Fibroblast of skin of scalp (primary cell): Measurements from ENCODE around the gene FMO3.

Experiments
- DNase-seq: peaks from one replicate; pipeline ENCODE4 v3.0.0-alpha.2; 2013

FMO3 gene

DNA sequence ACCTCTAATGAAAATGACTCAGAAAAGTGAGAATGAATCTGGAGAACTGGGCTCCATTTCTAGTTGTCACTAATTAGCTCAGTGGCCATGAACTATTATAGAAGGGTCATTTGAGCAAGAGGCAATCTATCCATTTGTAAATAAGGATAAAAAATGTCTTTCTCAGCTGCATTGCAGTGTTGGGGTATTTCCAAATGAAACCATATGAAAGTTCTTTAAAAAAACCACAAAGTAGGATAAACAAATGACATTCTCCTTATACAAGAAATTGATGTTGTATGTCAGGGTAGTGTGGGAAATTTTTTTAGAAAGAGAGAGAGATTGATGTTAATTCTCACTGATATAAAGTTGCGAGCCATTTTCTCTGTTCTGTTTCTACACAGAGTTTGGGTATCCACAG is 26.0 kb downstream of the FMO3 start:
- peak; percentile 74 for DNase-seq

DNA sequence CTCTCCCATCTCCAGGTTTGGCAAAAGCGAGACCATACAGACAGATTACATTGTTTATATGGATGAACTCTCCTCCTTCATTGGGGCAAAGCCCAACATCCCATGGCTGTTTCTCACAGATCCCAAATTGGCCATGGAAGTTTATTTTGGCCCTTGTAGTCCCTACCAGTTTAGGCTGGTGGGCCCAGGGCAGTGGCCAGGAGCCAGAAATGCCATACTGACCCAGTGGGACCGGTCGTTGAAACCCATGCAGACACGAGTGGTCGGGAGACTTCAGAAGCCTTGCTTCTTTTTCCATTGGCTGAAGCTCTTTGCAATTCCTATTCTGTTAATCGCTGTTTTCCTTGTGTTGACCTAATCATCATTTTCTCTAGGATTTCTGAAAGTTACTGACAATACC is 26.4 kb downstream of the FMO3 start:
- DNase-seq: no peak

DNA sequence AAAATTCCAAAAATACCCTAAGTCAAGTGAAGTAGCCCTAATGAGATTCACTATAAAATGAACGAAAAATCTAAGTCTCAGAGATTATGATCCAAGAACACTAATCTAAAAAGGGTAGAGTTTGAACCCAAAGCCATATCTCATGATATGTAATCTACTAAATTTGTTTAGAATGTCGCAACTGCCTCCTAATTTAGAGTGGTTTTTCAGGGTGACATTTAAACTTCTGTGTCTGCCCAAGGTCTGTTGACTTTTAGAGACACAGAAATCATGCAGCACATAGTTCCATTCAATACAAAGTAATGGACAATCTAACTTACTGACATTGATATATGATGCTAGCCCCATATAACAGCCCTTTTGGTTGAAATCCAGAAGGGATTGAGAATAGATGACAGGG is 28.9 kb downstream of the FMO3 start:
- DNase-seq: peak; percentile 66

DNA sequence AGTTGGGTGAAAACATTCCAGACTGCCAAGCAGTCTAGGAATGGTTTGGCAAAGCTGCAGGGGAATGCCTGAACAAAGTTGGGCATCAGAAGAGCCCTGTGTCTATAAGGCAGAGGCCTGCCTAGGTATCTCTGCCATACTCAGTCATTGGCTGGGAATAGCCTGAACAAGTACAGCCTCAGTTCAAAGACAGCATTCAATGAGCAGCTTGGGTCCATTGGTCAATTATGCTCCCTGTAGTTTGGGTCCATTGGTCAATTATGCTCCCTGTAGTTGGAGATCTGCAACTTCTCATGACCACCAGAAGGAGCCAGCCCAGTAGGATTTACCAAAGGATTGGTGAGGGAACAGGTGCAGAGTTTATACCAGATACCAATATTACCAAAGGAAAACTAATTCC is 31.6 kb downstream of the FMO3 start:
- DNase-seq: no peak

DNA sequence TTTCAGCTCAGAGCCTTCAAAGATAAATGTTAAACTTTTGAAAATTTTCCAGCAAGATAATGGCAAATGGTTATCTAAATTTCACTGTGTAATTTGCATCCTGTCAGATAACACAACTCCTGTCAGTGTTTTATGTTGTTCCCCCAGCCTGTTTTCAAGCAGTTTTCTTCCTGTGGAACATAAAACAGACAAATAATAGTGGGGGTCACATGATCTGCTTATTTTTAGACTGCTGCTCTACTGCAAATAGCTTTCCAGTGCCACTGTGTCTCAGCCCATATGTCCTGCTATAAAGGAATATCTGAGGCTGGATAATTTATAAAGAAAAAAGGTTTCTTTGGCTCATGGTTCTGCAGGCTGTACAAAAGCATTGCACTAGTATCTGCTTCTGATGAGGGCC is 32.2 kb downstream of the FMO3 start:
- DNase-seq: no peak

DNA sequence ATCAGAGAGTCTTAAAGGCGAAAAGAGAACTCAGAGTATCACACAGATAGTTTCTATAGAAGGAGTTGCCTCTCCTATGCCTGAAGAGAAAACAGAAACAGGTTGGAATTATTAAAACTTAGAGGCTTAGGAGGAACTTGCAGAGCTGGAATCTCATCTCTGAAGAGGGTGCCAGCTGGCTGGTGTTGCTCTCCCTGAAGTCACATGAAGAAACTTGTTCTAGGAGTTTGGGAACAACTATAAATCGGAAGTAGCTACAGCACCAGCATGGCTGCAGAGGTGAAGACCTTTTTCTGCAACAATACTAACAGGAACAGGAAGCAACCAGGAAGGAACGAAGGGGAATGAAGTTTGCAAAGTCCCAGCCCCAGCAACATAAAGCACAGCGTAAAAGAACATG is 35.8 kb downstream of the FMO3 start:
- DNase-seq: no peak

DNA sequence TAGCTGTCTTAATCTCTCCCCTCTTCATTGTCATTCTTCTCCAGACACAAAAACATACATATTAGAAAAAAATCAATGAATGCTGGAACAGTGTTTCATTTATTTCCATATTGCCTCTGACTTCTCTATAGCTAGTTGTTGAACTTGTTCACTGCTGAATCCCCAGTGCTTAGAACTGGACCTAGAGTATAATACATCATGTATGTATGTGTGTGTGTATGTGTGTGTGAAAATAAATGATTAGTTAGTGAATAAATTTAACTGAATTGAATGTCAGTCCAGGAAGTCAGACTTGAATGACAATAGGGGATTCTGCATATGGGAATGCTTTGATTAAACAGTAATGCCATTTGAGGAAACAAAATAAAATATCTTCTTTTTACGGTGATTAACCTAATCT is 36.4 kb downstream of the FMO3 start:
- no peak for DNase-seq

DNA sequence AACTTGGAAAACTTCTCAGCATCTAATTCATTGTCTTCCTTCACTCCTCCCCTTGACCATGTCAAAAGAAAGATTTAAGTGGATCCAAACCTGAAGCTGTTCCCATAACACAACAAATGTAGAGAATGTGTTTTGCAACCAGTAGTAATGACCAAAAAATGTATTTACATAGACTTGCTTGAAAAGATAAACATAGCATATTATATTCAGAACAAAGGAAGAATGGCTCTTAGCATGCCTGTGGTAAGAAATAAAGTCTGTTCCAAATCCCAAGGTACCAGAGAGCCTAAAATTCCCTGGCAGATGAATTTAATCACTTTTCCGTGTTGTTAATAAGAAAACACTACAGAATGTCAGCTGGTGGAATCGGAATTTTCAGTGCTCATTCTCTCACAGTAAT is 36.8 kb downstream of the FMO3 start:
- DNase-seq: peak; percentile 96

DNA sequence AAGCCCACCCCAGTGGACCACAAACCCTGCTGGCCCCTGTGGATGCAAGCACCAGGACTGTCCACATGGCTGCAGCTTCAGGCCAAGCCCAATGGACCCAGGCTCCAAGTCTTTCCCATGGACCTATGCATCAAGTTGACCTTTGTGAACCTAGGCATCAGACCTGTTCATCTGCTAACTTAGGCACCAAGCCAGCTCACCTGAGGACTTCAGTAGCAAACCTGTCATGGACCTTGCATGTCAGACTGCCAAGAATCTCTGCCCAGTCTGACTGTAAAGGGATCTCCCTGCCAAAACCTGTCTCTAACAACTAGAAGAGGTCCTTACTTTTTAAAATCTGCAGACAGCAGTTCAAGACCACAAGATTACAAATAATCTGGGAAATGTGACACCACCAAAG is 37.8 kb downstream of the FMO3 start:
- DNase-seq: no peak

DNA sequence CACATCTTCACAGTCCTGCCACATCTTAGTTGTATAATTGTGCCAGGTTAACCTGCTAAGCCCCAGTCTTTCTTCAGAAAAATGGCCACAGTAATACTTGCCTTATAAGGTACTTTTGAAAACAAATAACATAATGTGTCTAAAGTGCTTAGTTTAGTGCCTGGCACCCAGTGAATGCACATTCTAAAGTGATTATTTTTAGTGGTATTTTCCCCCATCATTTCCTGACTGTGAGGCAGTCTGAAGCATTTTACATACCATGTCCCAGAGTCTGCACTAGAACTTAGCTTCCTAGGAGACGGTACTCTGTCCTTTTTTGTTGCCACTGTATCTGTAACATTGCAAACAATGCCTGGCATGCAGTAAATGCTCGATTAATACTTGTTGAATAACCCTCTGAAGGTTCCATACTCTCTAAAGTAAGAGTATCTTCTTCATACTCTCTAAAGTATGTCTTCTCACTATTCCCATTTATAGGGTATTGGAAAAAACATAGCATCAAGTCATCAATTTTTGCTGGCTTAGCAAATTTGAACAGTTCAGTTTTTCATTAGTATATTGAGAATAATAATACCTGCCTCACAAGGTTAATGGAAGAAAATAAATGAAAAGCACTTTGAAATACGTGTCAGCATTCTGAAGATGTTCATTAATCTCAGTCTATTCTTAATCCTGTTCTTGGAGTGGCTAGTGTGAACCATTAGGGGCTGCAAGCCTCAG is 43.7 kb downstream of the FMO3 start:
- peak; percentile 80 for DNase-seq

DNA sequence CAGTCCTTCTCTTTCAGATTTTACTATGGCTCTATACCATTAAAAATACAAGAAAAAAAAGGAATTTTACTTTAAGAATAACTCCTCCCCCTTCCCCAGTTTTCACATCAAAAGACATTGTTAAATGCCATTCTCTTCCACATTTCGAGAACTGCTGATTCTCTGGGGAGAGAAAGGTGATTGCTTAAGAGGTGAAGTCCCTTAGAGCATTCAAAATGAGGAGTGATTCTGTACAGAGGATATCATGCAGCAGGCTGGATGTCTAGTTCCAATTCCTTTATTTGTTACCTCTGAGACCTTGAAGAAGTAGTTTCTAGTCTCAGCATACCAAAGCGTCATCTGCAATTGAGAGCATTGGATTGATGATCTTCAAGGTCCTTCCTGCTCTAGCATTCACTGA is 46.9 kb downstream of the FMO3 start:
- DNase-seq: no peak

DNA sequence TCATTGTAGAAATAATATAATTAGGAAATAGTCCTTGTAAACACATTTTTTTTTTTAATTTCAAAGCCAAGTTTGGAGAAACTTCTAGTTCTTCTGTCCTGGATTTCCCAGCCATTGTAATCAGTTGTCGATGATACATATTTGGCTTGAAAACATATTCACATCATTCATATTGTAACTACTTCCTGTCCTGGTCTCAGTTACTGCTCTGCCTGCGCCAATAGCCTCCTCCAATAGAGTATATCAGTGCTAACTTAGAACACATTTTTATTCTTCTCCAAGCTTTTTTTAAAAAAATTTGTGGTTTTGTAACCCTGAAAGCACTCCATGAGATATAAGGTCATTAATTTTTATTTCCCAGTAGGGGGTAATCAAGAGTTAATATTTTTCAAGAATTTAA is 48.3 kb downstream of the FMO3 start:
- DNase-seq: no peak

DNA sequence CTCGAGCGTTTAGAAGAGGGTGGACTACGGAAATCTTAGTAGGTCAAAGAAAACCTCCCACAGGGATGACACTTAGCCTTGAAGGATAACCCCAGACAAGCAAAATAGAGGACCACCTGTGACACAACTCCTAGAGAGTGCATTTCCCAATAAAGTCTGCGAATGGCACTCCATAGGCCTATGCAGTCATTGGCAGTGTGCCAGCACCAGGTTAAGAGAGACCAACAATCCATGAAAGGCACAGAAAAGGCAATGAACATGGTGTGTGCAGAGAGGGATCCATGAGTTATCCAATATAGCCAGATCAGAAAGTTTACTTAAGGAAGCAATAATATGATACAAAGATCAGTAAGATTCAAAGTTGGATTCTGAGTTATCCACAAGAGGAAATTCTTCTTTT is 49.2 kb downstream of the FMO3 start:
- no peak for DNase-seq

DNA sequence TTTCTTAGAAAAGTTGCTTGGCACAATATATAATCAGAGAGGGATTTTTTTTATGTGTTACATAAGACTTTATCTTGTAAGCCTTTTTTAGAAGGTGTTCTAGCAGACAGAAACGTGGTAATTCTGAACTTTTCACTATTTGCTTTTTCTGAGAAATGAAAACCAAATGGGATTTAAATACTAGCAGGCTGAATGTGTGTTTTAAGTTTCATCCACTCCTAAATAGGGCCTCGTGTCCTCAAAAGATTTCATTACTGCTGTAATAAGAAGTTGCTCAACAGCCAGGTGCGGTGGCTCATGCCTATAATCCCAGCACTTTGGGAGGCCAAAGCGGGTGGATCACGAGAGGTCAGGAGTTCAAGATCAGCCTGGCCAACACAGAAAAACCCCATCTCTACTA is 49.7 kb downstream of the FMO3 start:
- no peak for DNase-seq

DNA sequence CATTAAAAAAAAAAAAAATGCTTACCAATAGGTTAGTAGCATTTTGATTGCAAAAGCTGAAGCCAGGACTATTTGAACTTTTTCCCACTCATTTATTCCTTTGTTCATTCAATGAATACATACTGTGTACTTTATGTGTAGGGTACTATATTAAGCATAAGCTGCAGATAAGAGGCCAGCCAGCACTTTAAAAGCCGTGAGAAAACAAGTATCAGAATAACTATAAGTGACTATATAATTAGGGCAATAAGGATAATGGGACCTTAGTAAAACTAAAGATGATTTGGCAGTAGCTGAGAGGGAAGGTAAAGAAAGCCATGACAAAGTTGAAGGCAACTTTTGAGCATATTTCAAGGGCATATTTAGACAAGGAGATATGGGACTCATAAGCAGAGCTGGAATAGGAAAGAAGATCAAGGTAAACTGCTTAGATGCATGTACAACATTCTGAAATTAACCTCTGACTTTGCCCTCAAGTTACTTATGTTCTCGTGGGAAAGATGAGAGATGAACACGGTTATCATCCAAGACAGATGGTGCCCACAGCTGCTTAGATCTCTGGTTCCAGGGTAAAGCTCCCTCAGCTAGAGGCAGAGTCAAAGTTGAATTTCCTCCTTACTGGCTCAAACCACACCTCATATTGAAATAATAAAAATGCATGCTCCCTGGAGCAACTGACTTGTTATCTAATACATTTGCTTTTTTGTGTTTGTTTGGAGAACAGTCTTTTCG is 50.4 kb downstream of the FMO3 start:
- no peak for DNase-seq

DNA sequence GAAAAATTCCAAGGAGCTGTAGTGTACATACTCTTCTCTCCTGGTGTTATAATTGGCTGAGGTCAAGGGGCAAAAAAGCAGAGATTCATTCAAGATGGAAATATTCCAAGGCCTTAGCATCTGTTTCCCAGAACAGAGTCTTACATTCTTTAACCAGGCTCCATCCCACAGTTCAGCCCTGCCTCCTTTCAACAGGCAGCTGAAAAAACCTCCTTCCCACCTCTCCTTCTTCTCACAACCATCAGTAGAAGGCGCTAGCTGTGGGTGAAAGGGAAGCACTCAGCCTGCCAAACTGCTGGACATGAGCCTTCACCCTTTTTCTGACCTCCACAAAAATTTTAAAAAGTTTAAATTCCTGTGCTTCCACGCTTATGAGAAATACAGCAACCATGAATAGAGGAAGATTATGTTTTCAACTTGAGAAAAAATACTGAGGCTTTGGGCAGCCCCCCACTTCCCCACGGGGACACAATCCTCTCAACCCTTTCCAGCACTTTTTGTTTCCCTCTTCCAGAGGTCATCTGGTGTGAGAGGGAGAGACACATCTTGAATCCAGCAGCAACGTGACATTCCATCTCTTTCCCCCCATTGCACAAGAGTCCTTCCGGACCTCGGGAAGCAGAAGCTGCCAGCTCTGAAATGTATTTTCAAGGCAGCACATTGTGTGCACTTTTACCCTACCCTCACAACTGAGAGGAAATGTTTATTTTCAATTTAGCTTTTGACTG is 51.1 kb downstream of the FMO3 start:
- peak; percentile 98 for DNase-seq

DNA sequence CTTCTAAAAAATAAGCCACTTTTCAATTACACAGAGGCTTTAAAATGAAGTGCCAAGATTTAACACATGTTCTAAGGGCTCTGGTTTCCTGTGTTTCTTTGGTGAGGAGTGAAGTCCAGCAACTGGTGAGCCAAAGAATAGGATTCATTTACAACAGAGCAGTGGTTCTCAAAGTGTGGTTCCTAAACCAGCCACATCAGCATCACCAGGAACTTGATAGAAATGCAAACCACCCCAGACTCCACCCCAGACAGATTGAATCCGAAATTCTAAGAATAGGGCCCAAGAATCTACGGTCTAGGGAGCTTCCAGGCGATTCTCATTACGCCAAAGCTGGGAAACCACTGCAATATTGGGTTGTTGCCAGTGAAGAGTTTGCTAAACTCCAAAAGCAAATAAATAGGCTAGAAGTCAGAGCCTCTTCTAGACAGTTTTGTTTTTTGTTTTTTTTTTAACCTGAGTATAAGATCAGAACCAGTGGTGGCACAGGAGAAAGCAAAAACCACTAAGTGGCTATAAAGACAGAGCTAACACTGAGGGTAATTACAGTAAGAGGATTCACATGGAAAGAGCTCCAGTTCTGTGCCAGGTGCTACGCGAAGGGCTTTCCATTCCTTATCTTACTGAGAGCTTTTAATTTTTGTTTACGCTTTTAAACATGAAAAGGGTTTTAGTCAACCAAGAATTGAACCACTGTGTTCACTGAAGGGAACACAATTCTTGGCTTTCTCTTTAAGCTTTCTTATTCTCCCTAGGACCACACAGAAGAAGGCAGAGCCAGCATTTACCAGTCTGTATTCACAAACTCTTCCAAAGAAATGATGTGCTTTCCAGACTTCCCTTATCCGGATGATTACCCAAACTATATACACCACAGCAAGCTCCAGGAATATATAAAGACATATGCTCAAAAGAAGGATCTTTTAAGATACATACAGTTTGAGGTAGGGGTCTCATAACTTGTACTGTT is 52.0 kb downstream of the FMO3 start:
- DNase-seq: peak; percentile 89

DNA sequence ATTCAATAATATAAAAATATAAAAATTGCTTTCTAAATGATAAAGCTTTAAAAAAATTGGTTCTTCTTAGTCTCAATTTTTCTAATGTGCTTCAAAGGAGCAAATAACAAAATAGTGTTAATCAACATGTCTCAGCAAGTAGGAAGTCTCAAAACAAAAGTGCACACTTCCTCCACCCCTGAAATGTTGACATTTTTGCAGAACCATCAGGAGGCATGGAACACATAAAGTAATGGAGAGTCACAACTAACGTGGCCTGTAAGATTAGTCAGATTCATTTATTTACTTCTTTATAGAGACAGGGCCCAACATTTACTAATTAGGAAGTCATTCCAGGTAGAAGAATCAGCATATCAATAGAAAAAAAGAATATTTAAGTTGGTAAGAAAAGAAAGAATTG is 59.5 kb downstream of the FMO3 start:
- DNase-seq: no peak

DNA sequence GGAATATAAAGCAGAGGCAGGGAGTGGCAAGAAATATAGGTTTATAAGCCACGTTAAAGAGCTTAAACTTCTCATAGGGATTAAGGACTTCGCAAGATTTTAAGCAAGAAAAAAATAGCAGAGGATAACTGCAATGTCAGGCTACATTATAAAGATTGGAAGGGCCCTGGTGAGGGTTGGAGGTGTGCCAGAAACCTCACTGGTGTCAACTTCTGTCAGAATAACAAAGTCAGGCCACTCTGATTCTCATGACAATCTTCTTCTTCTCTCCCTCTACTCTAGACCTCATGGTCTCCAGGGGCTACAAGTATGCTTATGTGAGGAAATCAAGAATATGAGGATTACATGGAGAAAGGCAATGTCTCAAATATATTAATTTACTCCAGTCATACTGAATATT is 61.8 kb downstream of the FMO3 start:
- DNase-seq: peak; percentile 57

DNA sequence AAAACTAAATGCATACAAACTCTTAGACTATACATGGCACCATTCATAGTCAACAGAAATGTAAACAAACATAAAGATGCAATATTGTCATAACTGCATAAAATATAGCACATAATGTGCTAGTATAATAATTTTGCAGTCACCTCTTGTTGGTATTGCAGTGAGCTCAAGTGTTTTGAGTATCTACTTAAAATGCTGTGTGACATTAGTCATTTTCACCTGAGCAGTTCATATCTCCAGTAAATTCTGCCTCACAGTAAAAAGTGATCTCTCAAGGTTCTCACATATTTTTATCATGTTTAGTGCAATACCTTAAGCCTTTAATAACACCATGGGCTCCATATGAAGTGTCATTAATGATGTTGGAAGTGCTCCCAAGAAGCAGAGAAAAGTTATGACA is 64.8 kb downstream of the FMO3 start:
- DNase-seq: no peak

DNA sequence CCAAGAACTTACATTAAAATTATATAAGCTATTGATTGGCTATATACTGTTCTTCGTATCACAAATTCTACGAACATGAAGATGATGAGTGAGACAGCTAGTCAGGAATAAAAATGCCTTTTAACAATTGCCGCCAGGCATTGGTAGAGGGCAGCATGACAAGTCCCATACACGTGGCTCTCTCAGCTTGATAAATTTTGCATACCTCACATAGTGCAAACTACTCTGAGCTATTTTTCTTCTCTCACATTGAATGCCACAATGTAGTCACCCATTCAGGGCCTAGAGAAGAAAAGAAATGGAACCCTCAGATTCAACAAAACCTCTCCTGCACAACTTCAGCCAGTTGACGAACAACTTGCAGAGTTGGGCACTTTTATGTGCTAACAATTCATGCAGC is 67.4 kb downstream of the FMO3 start:
- peak; percentile 60 for DNase-seq

DNA sequence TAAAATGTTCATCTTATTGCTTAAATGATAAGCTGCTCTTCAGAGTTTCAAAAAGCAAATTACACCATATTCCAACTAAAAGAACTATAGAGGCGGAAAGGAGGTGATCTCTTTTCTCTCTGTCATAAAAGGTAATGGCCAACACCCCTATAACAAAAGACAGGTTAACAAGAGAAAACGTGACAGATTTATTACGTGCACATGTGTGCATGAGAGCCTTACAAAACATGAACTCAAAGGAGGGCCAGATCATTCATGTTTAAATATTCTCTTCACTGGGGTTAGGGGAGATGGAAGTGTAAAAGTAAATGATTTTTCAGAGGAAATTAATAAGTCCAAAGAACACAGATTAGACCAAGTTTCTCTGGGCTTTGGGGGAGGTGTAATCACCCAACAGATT is 67.8 kb downstream of the FMO3 start:
- no peak for DNase-seq

DNA sequence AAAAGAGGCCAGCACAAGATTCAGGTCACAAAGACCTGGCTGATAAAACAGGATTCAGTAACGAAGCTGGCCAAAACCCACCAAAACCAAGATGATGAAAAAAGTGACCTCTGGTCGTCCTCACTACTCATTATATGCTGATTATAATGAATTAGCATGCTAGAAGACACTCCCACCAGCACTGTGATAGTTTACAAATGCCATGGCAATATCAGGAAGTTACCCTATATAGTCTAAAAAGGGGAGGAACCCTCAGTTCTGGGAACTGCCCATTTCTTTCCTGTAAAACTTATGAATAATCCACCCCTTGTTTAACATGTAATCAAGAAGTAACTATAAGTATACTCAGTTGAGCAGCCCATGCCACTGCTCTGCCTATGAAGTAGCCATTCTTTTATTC is 68.4 kb downstream of the FMO3 start:
- DNase-seq: no peak
